Neural crest cell (in vitro differentiated cells): ENCODE results near the gene CTAGE15. TPM values are rescaled to one million over a fixed set of nuclear protein-coding genes. Genes with fewer than 3 reads are reported as not detected.
A peak's percentile ranks its signal among the peaks of the same experiment; 100 is the strongest.
"Not testable (repeated sequence)": the region's sequence is repeated elsewhere in the genome, so short reads cannot be mapped to it uniquely, and the experiment has no call there.

ENCODE experiments used
- DNase-seq: peaks from one replicate; pipeline ENCODE4 v3.0.0; 2021; ENCODE audit warnings: low read depth, mixed read lengths, low spot score
- H3K27ac Mint-ChIP-seq: one replicate; pipeline ENCODE4 v1.8.0; 2021; ENCODE audit warnings: mild to moderate bottlenecking, mixed read lengths; ENCODE audit not compliant: unreplicated experiment
- H3K27me3 Mint-ChIP-seq: 2 replicates; pipeline ENCODE4 v1.8.0; 2021; ENCODE audit warnings: low read depth, mild to moderate bottlenecking, mixed read lengths
- H3K36me3 Mint-ChIP-seq: 2 replicates; pipeline ENCODE4 v1.8.0; 2021; ENCODE audit warnings: low read depth, mild to moderate bottlenecking, mixed read lengths
- H3K4me1 Mint-ChIP-seq: 2 replicates; pipeline ENCODE4 v1.8.0; 2021; ENCODE audit warnings: mixed read lengths
- H3K4me3 Mint-ChIP-seq: one replicate; pipeline ENCODE4 v1.8.0; 2021; ENCODE audit warnings: mild to moderate bottlenecking, mixed read lengths
- H3K9me3 Mint-ChIP-seq: 2 replicates; pipeline ENCODE4 v1.8.0; 2021; ENCODE audit warnings: mixed read lengths
- CTCF ChIP-seq: fragments of 200-600 bp; sonication (generic); conservative IDR thresholded peaks from 2 replicates; pipeline ENCODE4 v1.5.0; 2021; ENCODE audit warnings: antibody characterized with exemption, mild to moderate bottlenecking
- total RNA-seq: library from RNA; stranded (reverse); gene quantifications from 2 replicates; pipeline ENCODE4 v1.2.1, GENCODE V29; 2021

Gene CTAGE15
- total RNA-seq, 1 donor from 2014 or later: not detected

- not testable (repeated sequence) for DNase-seq, H3K9me3 Mint-ChIP-seq, H3K4me1 Mint-ChIP-seq, H3K4me3 Mint-ChIP-seq, H3K27ac Mint-ChIP-seq, H3K27me3 Mint-ChIP-seq, H3K36me3 Mint-ChIP-seq
Observed at GRCh38 chr7:143598086-143598485, 26.5 kb downstream of the CTAGE15 start.

GRCh38 chr7:143603549-143603948 lies 31.9 kb downstream of the CTAGE15 start:
- DNase-seq, H3K4me3 Mint-ChIP-seq, H3K27ac Mint-ChIP-seq, H3K36me3 Mint-ChIP-seq, H3K4me1 Mint-ChIP-seq, H3K27me3 Mint-ChIP-seq, H3K9me3 Mint-ChIP-seq: not testable (repeated sequence)

GRCh38 chr7:143606088-143606487 lies 34.5 kb downstream of the CTAGE15 start:
- not testable (repeated sequence) for H3K4me3 Mint-ChIP-seq, H3K36me3 Mint-ChIP-seq, H3K27ac Mint-ChIP-seq

GRCh38 chr7:143615545-143615944 lies 43.9 kb downstream of the CTAGE15 start:
- not testable (repeated sequence) for H3K9me3 Mint-ChIP-seq, H3K36me3 Mint-ChIP-seq, H3K27ac Mint-ChIP-seq, H3K4me1 Mint-ChIP-seq, H3K4me3 Mint-ChIP-seq, H3K27me3 Mint-ChIP-seq, DNase-seq
- peak; percentile 37 for TF ChIP-seq CTCF

More at GRCh38 chr7:143606088-143606487, 34.5 kb downstream of the CTAGE15 start:
- not testable (repeated sequence) for H3K27me3 Mint-ChIP-seq, DNase-seq, H3K4me1 Mint-ChIP-seq, H3K9me3 Mint-ChIP-seq

GRCh38 chr7:143617204-143617603 lies 45.6 kb downstream of the CTAGE15 start:
- not testable (repeated sequence) for H3K9me3 Mint-ChIP-seq, H3K4me1 Mint-ChIP-seq, DNase-seq, H3K27ac Mint-ChIP-seq, H3K4me3 Mint-ChIP-seq, H3K27me3 Mint-ChIP-seq, H3K36me3 Mint-ChIP-seq

GRCh38 chr7:143620058-143620457 lies 48.5 kb downstream of the CTAGE15 start:
- not testable (repeated sequence) for H3K9me3 Mint-ChIP-seq, H3K27me3 Mint-ChIP-seq, H3K4me3 Mint-ChIP-seq, H3K27ac Mint-ChIP-seq, H3K4me1 Mint-ChIP-seq, H3K36me3 Mint-ChIP-seq, DNase-seq

- H3K9me3 Mint-ChIP-seq, H3K4me1 Mint-ChIP-seq, H3K27me3 Mint-ChIP-seq, H3K4me3 Mint-ChIP-seq, H3K27ac Mint-ChIP-seq, H3K36me3 Mint-ChIP-seq, DNase-seq: not testable (repeated sequence)
Observed at GRCh38 chr7:143620646-143621045, 49.0 kb downstream of the CTAGE15 start, which contains the start of gene TCAF2. TSS of gene TCAF2 (plus strand) at chr7:143620974.

- not testable (repeated sequence) for H3K4me1 Mint-ChIP-seq, H3K27ac Mint-ChIP-seq, H3K27me3 Mint-ChIP-seq, H3K9me3 Mint-ChIP-seq, DNase-seq, H3K36me3 Mint-ChIP-seq, H3K4me3 Mint-ChIP-seq
Observed at GRCh38 chr7:143621175-143621574, 49.6 kb downstream of the CTAGE15 start.

GRCh38 chr7:143622130-143622529 lies 50.5 kb downstream of the CTAGE15 start:
- H3K4me3 Mint-ChIP-seq, DNase-seq: not testable (repeated sequence)

More at GRCh38 chr7:143622130-143622529, 50.5 kb downstream of the CTAGE15 start:
- not testable (repeated sequence) for H3K27ac Mint-ChIP-seq, H3K9me3 Mint-ChIP-seq, H3K4me1 Mint-ChIP-seq, H3K27me3 Mint-ChIP-seq, H3K36me3 Mint-ChIP-seq

Other genes with a start within 250 kb of the CTAGE15 start
- 15.0 and 15.5 TPM in 2 replicates for gene FAM131B, start 209.1 kb upstream of the CTAGE15 start, total RNA-seq
- 61.7 and 64.7 TPM in 2 replicates for gene ZYX, start 190.5 kb upstream of the CTAGE15 start, total RNA-seq
- not detected in 2 replicates for gene EPHA1, start 162.9 kb upstream of the CTAGE15 start, total RNA-seq
- gene TAS2R60, start 128.3 kb upstream of the CTAGE15 start, total RNA-seq: not detected in 2 replicates
- not detected in 2 replicates for gene TAS2R41, start 93.9 kb upstream of the CTAGE15 start, total RNA-seq
- gene TCAF2, start 49.2 kb downstream of the CTAGE15 start, total RNA-seq: 0.09 and 0.11 TPM in 2 replicates
- not detected in 2 replicates for gene CTAGE6, start 185.9 kb downstream of the CTAGE15 start, total RNA-seq